H1 (cell line): ENCODE data around the gene DYNAP. TPM values are rescaled to one million over a fixed set of nuclear protein-coding genes. Genes with fewer than 3 reads are reported as not detected.

Source experiments
- CTCF ChIA-PET: fragments of 300-600 bp; sonication (Branson Sonifier 250); formaldehyde crosslinking; loops from one replicate; lab custom pipeline; 2021; ENCODE audit not compliant: partially characterized antibody; lab: Charles Lee
- POLR2A ChIA-PET: fragments of 300-600 bp; sonication (Branson Sonifier 250); formaldehyde crosslinking; loops from one replicate; lab custom pipeline; 2021; ENCODE audit warnings: inconsistent platforms; ENCODE audit not compliant: partially characterized antibody; lab: Charles Lee
- DNase-seq, 2 experiments: peaks; one replicate each; pipeline versions ENCODE4 v3.0.0 to v3.0.0-alpha.2; 2010 to 2022; ENCODE audit warnings: low spot score in 2 of 2, low read depth in 1 of 2, mixed read lengths in 1 of 2
- FAIRE-seq: peaks from 2 replicates; lab custom pipeline; 2011; peaks lifted over from hg19 to GRCh38; lab: Jason Lieb, UNC
- H2AFZ ChIP-seq: 2 replicates; pipeline ENCODE4 v1.8.1; 2012; ENCODE audit warnings: low read length, inconsistent platforms
- H2AK5ac ChIP-seq: 2 replicates; pipeline ENCODE4 v1.6.1; 2013; ENCODE audit warnings: low read depth, low read length
- H2BK120ac ChIP-seq: replicated peaks from 2 replicates; pipeline ENCODE3; 2013; ENCODE audit warnings: low read depth, low read length, inconsistent platforms
- H2BK12ac ChIP-seq: 2 replicates; pipeline ENCODE4 v1.6.1; 2013; ENCODE audit warnings: low read depth, low read length
- H2BK15ac ChIP-seq: 2 replicates; pipeline ENCODE4 v1.6.1; 2013; ENCODE audit warnings: low read length
- H2BK20ac ChIP-seq: 2 replicates; pipeline ENCODE4 v1.6.1; 2013; ENCODE audit warnings: low read length
- H2BK5ac ChIP-seq: 2 replicates; pipeline ENCODE4 v1.6.1; 2013; ENCODE audit warnings: low read depth, low read length
- H3K14ac ChIP-seq: 2 replicates; pipeline ENCODE4 v1.6.1; 2013; ENCODE audit warnings: inconsistent platforms; ENCODE audit not compliant: insufficient read length
- H3K18ac ChIP-seq: 2 replicates; pipeline ENCODE4 v1.6.1; 2013; ENCODE audit warnings: low read length; ENCODE audit errors: extremely low read depth
- H3K23ac ChIP-seq: 2 replicates; pipeline ENCODE4 v1.6.1; 2013; ENCODE audit warnings: inconsistent platforms; ENCODE audit not compliant: insufficient read length
- H3K23me2 ChIP-seq: 2 replicates; pipeline ENCODE4 v1.6.1; 2013; ENCODE audit warnings: low read depth, low read length
- H3K27ac ChIP-seq: 2 replicates; pipeline ENCODE4 v1.6.1; 2011; ENCODE audit warnings: low read depth, low read length, inconsistent platforms
- H3K27me3 ChIP-seq, 4 experiments: replicated peaks in 1 of 4; 1 replicate in 1 of 4; 2 replicates in 3 of 4; pipeline versions ENCODE4 v1.6.1 to v1.8.1; 2011 to 2013; ENCODE audit warnings: low read length in 3 of 4, mild to moderate bottlenecking in 3 of 4, inconsistent platforms in 2 of 4, mixed read lengths in 2 of 4, moderate library complexity in 1 of 4; ENCODE audit not compliant: control insufficient read depth in 3 of 4, insufficient read depth in 3 of 4; ENCODE audit errors: extremely low read depth in 1 of 4
- H3K36me3 ChIP-seq, 4 experiments: 2 replicates each; pipeline versions ENCODE4 v1.6.1 to v1.8.1; 2011 to 2013; ENCODE audit warnings: mild to moderate bottlenecking in 4 of 4, low read length in 3 of 4, moderate library complexity in 2 of 4, control low read depth in 1 of 4, inconsistent platforms in 1 of 4; ENCODE audit not compliant: insufficient read depth in 4 of 4, control insufficient read depth in 2 of 4
- H3K4ac ChIP-seq: replicated peaks from 2 replicates; pipeline ENCODE3; 2013; ENCODE audit warnings: low read length, low read depth, mixed read lengths, inconsistent platforms; ENCODE audit not compliant: insufficient read length
- H3K4me1 ChIP-seq, 4 experiments: replicated peaks in 1 of 4; 1 replicate in 1 of 4; 2 replicates in 3 of 4; pipeline versions ENCODE4 v1.6.1 to v1.8.1; 2011 to 2013; ENCODE audit warnings: low read length in 3 of 4, inconsistent platforms in 2 of 4, mixed read lengths in 1 of 4; ENCODE audit not compliant: insufficient read depth in 4 of 4, control insufficient read depth in 3 of 4
- H3K4me2 ChIP-seq, 2 experiments: 2 replicates each; pipeline versions ENCODE4 v1.6.1 to v1.8.1; 2011 to 2013; ENCODE audit warnings: low read depth in 2 of 2, low read length in 2 of 2, control low read depth in 1 of 2, inconsistent platforms in 1 of 2, mild to moderate bottlenecking in 1 of 2; ENCODE audit not compliant: insufficient read depth in 1 of 2
- H3K4me3 ChIP-seq, 4 experiments: fragments of 200-600, 300-600 bp in 1 of 4; sonication (generic), shearing (Covaris generic), sonication (Bioruptor Twin) in 1 of 4; 2 replicates each; pipeline versions ENCODE4 v1.5.1 to v1.8.1; 2011 to 2016; ENCODE audit warnings: low read length in 4 of 4, low read depth in 3 of 4, control low read depth in 2 of 4, inconsistent platforms in 2 of 4, mild to moderate bottlenecking in 2 of 4, mixed read lengths in 1 of 4, moderate library complexity in 1 of 4; ENCODE audit not compliant: insufficient read depth in 2 of 4; ENCODE audit errors: extremely low read depth in 1 of 4
- H3K56ac ChIP-seq: replicated peaks from 2 replicates; pipeline ENCODE3; 2013; ENCODE audit warnings: low read depth, mild to moderate bottlenecking, mixed read lengths, low read length, inconsistent platforms; ENCODE audit not compliant: insufficient read length
- H3K79me1 ChIP-seq: 2 replicates; pipeline ENCODE4 v1.6.1; 2013; ENCODE audit warnings: low read depth, low read length, control low read depth
- H3K79me2 ChIP-seq, 2 experiments: 2 replicates each; pipeline versions ENCODE4 v1.6.1 to v1.8.1; 2012 to 2013; ENCODE audit warnings: low read length in 2 of 2, mild to moderate bottlenecking in 2 of 2, inconsistent platforms in 1 of 2; ENCODE audit not compliant: insufficient read depth in 2 of 2, control insufficient read depth in 1 of 2
- H3K9ac ChIP-seq, 4 experiments: replicated peaks in 1 of 4; 1 replicate in 1 of 4; 2 replicates in 3 of 4; pipeline versions ENCODE4 v1.6.1 to v1.8.1; 2011 to 2013; ENCODE audit warnings: low read depth in 3 of 4, low read length in 3 of 4, control low read depth in 2 of 4, mild to moderate bottlenecking in 2 of 4, moderate library complexity in 2 of 4, inconsistent platforms in 1 of 4; ENCODE audit errors: extremely low read depth in 1 of 4
- H3K9me3 ChIP-seq, 2 experiments: 2 replicates each; pipeline versions ENCODE4 v1.6.1 to v1.8.1; 2012 to 2013; ENCODE audit warnings: mild to moderate bottlenecking in 2 of 2, moderate library complexity in 2 of 2, control low read depth in 1 of 2, inconsistent platforms in 1 of 2, low read depth in 1 of 2, low read length in 1 of 2, mixed read lengths in 1 of 2; ENCODE audit not compliant: insufficient read depth in 2 of 2
- H4K20me1 ChIP-seq, 2 experiments: replicated peaks in 1 of 2; 2 replicates each; pipeline versions ENCODE3 to v1.8.1; 2011 to 2013; ENCODE audit warnings: inconsistent platforms in 2 of 2, low read length in 2 of 2, mild to moderate bottlenecking in 1 of 2; ENCODE audit not compliant: insufficient read depth in 2 of 2, control insufficient read depth in 1 of 2
- H4K5ac ChIP-seq: 2 replicates; pipeline ENCODE4 v1.6.1; 2013; ENCODE audit warnings: low read length, low read depth, mixed read lengths, inconsistent platforms; ENCODE audit not compliant: insufficient read length
- H4K8ac ChIP-seq: 2 replicates; pipeline ENCODE4 v1.8.0; 2013; ENCODE audit warnings: mild to moderate bottlenecking, moderate library complexity, low read length, inconsistent platforms; ENCODE audit not compliant: insufficient read depth; ENCODE audit errors: extremely low read depth
- H4K91ac ChIP-seq: replicated peaks from 2 replicates; pipeline ENCODE3; 2013; ENCODE audit warnings: low read length, mixed read lengths, inconsistent platforms; ENCODE audit not compliant: insufficient read length
- CBX5 ChIP-seq: fragments of 300-800, 300-1000 bp; sonication (generic); IDR thresholded peaks from 2 replicates; pipeline ENCODE4 v1.7.1; 2016; ENCODE audit warnings: antibody characterized with exemption, low read length, low read depth
- CBX8 ChIP-seq: fragments of 300-800, 300-1000 bp; sonication (generic); IDR thresholded peaks from 2 replicates; pipeline ENCODE4 v1.7.1; 2016; ENCODE audit warnings: low read depth, low read length, borderline replicate concordance
- CEBPB ChIP-seq: IDR thresholded peaks from 2 replicates; pipeline ENCODE4 v1.6.1; 2012; ENCODE audit warnings: low read depth, low read length
- CHD1 ChIP-seq: IDR thresholded peaks from 2 replicates; pipeline ENCODE4 v1.6.1; 2012; ENCODE audit warnings: low read depth, low read length, improper control_type of control experiment
- EP300 ChIP-seq, 2 experiments: IDR thresholded peaks; 1 replicate in 1 of 2; 2 replicates in 1 of 2; pipeline ENCODE4 v1.6.1; 2011 to 2012; ENCODE audit warnings: low read depth in 2 of 2, low read length in 2 of 2, mild to moderate bottlenecking in 2 of 2, borderline replicate concordance in 1 of 2, inconsistent platforms in 1 of 2, moderate library complexity in 1 of 2
- HDAC2 ChIP-seq, 2 experiments: fragments of 300-600 bp in 1 of 2; sonication (generic) in 1 of 2; IDR thresholded peaks; 2 replicates each; pipeline ENCODE4 v1.6.1; 2011 to 2012; ENCODE audit warnings: low read depth in 2 of 2, low read length in 2 of 2, mild to moderate bottlenecking in 2 of 2, moderate library complexity in 2 of 2, borderline replicate concordance in 1 of 2, inconsistent platforms in 1 of 2
- NRF1 ChIP-seq: IDR thresholded peaks from 2 replicates; pipeline ENCODE4 v1.6.1; 2011; ENCODE audit warnings: mild to moderate bottlenecking, low read depth, low read length, improper control_type of control experiment
- PHF8 ChIP-seq: fragments of 200-600 bp; sonication (generic); conservative IDR thresholded peaks from 2 replicates; pipeline ENCODE4 v1.7.1; 2012; ENCODE audit warnings: low read depth, mild to moderate bottlenecking, inconsistent platforms, low read length, moderate library complexity
- POLR2AphosphoS5 ChIP-seq: IDR thresholded peaks from 2 replicates; pipeline ENCODE4 v1.6.1; 2011; ENCODE audit warnings: low read depth, low read length
- SUZ12 ChIP-seq: fragments of 200-600 bp; sonication (generic); IDR thresholded peaks from 2 replicates; pipeline ENCODE4 v1.6.1; 2012; ENCODE audit warnings: mild to moderate bottlenecking, inconsistent platforms, low read length, moderate library complexity, mixed read lengths
- TAF1 ChIP-seq: IDR thresholded peaks from 2 replicates; pipeline ENCODE4 v1.6.1; 2011; ENCODE audit warnings: mild to moderate bottlenecking, low read depth, low read length
- TEAD4 ChIP-seq: IDR thresholded peaks from 2 replicates; pipeline ENCODE4 v1.6.1; 2012; ENCODE audit warnings: low read depth, low read length, inconsistent platforms, mixed read lengths
- WGBS, 2 experiments: shearing (Covaris generic) in 1 of 2; methylation state at CpG; one replicate each; pipeline versions ENCODE4 v1.1.6 to v1.1.7; 2013 to 2015; ENCODE audit warnings: low lambda C conversion rate in 2 of 2, mixed read lengths in 2 of 2, inconsistent platforms in 1 of 2, low coverage in 1 of 2, missing lambda C conversion rate in 1 of 2; ENCODE audit not compliant: insufficient replicate concordance in 2 of 2, insufficient coverage in 1 of 2, insufficient read length in 1 of 2; ENCODE audit errors: extremely low coverage in 1 of 2, missing lambda C conversion rate in 1 of 2; 5-methylcytosine and 5-hydroxymethylcytosine counted together
- polyA plus RNA-seq, 7 experiments: library from polyadenylated mRNA; depleted of rRNA in 3 of 7; stranded (reverse) in 5 of 7; unstranded in 2 of 7; fragments of >200 nt in 5 of 7; fragments of 200-250 nt in 2 of 7; gene quantifications; 1 replicate in 5 of 7; 2 replicates in 1 of 7; 4 replicates in 1 of 7; pipeline versions ENCODE4 v1.2.1 to v1.2.3, GENCODE V29; 2011 to 2013; ENCODE audit warnings: missing spikeins in 2 of 7, mixed read lengths in 2 of 7
- total RNA-seq: library from RNA; stranded (reverse); fragmentation: NEBNext Ultra II Directional; extraction: Animal tissue kit (Norgen Biotek cat#: 25700); gene quantifications from 2 replicates; pipeline ENCODE4 v1.2.1, GENCODE V29; 2021

Gene DYNAP
- total and polyA plus RNA-seq, 2 of the 8 experiments (the other 6 are each of a cell fraction or from before 2014, with no cell fraction given): 0.22 to 1.5 TPM

- no peak overlapping the region for H2AFZ ChIP-seq
- H4K5ac ChIP-seq: no peak overlapping the region
- no peak overlapping the region for H3K9ac ChIP-seq
- peaks cover under 1 to 10% (median 7%) of the 10 kb centered on the region in 4 experiments; a peak in 4 of 7 replicates for H3K4me1 ChIP-seq
- H3K18ac ChIP-seq: no peak overlapping the region
- no peaks in the 10 kb centered on the region; the same call in 1 of the 2 replicates for H3K23me2 ChIP-seq
- H2BK12ac ChIP-seq: no peak overlapping the region
- 91% methylated on average over 4 of the region's 4 CpGs; no CpG with 5 or more reads in 1 of the 2 experiments for WGBS, 2 experiments
- H2BK120ac ChIP-seq: no peak overlapping the region
- no peak overlapping the region for H2AK5ac ChIP-seq
- H3K36me3 ChIP-seq: no peaks in the 10 kb centered on the region
- H3K79me1 ChIP-seq: no peaks in the 10 kb centered on the region
- no peak for DNase-seq
- H2BK15ac ChIP-seq: no peak overlapping the region
- no peak overlapping the region for H3K27ac ChIP-seq
- no peak overlapping the region for H3K14ac ChIP-seq
- H3K4me3 ChIP-seq: no peak overlapping the region
- no peak overlapping the region for H3K56ac ChIP-seq
- peaks cover 4 to 9% of the 10 kb centered on the region in 2 experiments; a peak in 3 of 4 replicates for H3K9me3 ChIP-seq
- H4K20me1 ChIP-seq: no peaks in the 10 kb centered on the region
- H4K91ac ChIP-seq: no peak overlapping the region
- CTCF ChIA-PET: interaction anchor here (1.0 to 2.1 kb wide), 2 partner anchors 9 to 53 kb away, joined by 3 to 4 read pairs; no protein-coding TSS in a partner anchor
- H3K23ac ChIP-seq: no peak overlapping the region
- H2BK5ac ChIP-seq: no peak overlapping the region
- H3K27me3 ChIP-seq: no peaks in the 10 kb centered on the region
- H2BK20ac ChIP-seq: no peak overlapping the region
- no peak for FAIRE-seq
- no peak overlapping the region for H3K4ac ChIP-seq
- no peak overlapping the region for H3K4me2 ChIP-seq
- no peaks in the 10 kb centered on the region for H3K79me2 ChIP-seq
- POLR2A ChIA-PET: no interaction called here
- TF ChIP-seq CHD1 (no peak), CEBPB (no peak), POLR2AphosphoS5 (no peak), PHF8 (no peak), CBX5 (no peak), HDAC2 (IDR thresholded peaks at IDR 0.05; ENCODE audit: borderline replicate concordance in 1 of 2, low read depth in 2 of 2, low read length in 2 of 2) (no peak), NRF1 (no peak), SUZ12 (no peak), TAF1 (no peak), CBX8 (no peak), EP300 (IDR thresholded peaks at IDR 0.05; ENCODE audit: borderline replicate concordance in 1 of 2, low read depth in 2 of 2, low read length in 2 of 2) (no peak), TEAD4 (no peak)
- H4K8ac ChIP-seq: no peak overlapping the region
These were observed 21.2 kb downstream of the DYNAP start for GRCh38 chr18:54612237-54612636.
